PC-3 (cell line): ENCODE data around the gene SACS.

Source experiments
- CTCF ChIP-seq: fragments of 300-600 bp; sonication (generic); conservative IDR thresholded peaks from 2 replicates; pipeline ENCODE4 v1.5.1; 2017; ENCODE audit warnings: antibody characterized with exemption, low read depth, mild to moderate bottlenecking, low read length
- EZH2 ChIP-seq: fragments of 300-600 bp; sonication (generic); IDR thresholded peaks from one replicate; pipeline ENCODE4 v1.6.1; 2017; ENCODE audit warnings: antibody characterized with exemption, mild to moderate bottlenecking, low read length; ENCODE audit not compliant: unreplicated experiment
- EZH2phosphoT487 ChIP-seq: fragments of 300-600 bp; sonication (generic); IDR thresholded peaks from 2 replicates; pipeline ENCODE4 v1.6.1; 2018; ENCODE audit warnings: mild to moderate bottlenecking, antibody characterized with exemption, low read length, borderline replicate concordance

GRCh38 chr13:23421596-23421995, 11.9 kb downstream of the SACS start:
- no peak for TF ChIP-seq CTCF
- no peak for TF ChIP-seq EZH2phosphoT487
- TF ChIP-seq EZH2, result no peak
